Ascending aorta (tissue), 2 donors: ENCODE measurements around the gene KTN1. TPM values are rescaled to one million over a fixed set of nuclear protein-coding genes. Genes with fewer than 3 reads are reported as not detected.

Experiments used
- DNase-seq, 2 donors: peaks; one replicate each; pipeline ENCODE4 v3.0.0-alpha.2; 2019; ENCODE audit warnings: low spot score in 2 of 2
- H3K27ac ChIP-seq, 2 donors: fragments of 200-600 bp; sonication (generic); one replicate each; pipeline ENCODE4 v1.5.1; 2016 to 2017; ENCODE audit warnings: mild to moderate bottlenecking in 1 of 2
- H3K27me3 ChIP-seq: fragments of 200-600 bp; sonication (generic); one replicate; pipeline ENCODE4 v1.5.1; 2017
- H3K36me3 ChIP-seq, 2 donors: fragments of 200-600 bp; sonication (generic); one replicate each; pipeline ENCODE4 v1.5.1; 2016
- H3K4me1 ChIP-seq, 2 donors: fragments of 200-600 bp; sonication (generic); one replicate each; pipeline ENCODE4 v1.5.1; 2016 to 2017; ENCODE audit warnings: mild to moderate bottlenecking in 1 of 2
- H3K4me3 ChIP-seq, 2 donors: fragments of 200-600 bp; sonication (generic); one replicate each; pipeline ENCODE4 v1.5.1; 2016 to 2017; ENCODE audit warnings: mild to moderate bottlenecking in 1 of 2
- H3K9me3 ChIP-seq, 2 donors: fragments of 200-600 bp; sonication (generic); one replicate each; pipeline ENCODE4 v1.5.1; 2016
- CTCF ChIP-seq, 3 experiments: fragments of 200-600 bp in 2 of 3; fragments of 450-650 bp in 1 of 3; sonication (generic) in 2 of 3; IDR thresholded peaks; one replicate each; pipeline ENCODE4 v1.5.1; 2016 to 2019; ENCODE audit warnings: antibody characterized with exemption in 3 of 3, mild to moderate bottlenecking in 1 of 3, moderate library complexity in 1 of 3
- intact Hi-C: fragments of 100-400 bp; cut with DNase I; formaldehyde crosslinking; loops from one replicate; pipeline ENCODE4 v1.15.1; 2023
- total RNA-seq: library from RNA; depleted of rRNA; stranded (reverse); fragments of >200 nt; gene quantifications from one replicate; pipeline ENCODE4 v1.1.0, GENCODE V29; 2016

The KTN1 gene
- total RNA-seq, 1 donor from 2014 or later, result 36.3 TPM

GRCh38 chr14:55721353-55721752 lies 141.3 kb downstream of the KTN1 start:
- Histone ChIP-seq H3K36me3 (no peaks in the 10 kb centered on the region), H3K9me3 (no peaks in the 10 kb centered on the region), H3K27me3 (no peaks in the 10 kb centered on the region), H3K27ac (no peak overlapping the region), H3K4me3 (no peak overlapping the region), H3K4me1 (no peaks in the 10 kb centered on the region)
- no peak for TF ChIP-seq CTCF (IDR thresholded peaks at IDR 0.05)
- intact Hi-C loops, result no loop called here
- DNase-seq, result no peak

- Histone ChIP-seq H3K27me3 (no peaks in the 10 kb centered on the region), H3K9me3 (no peaks in the 10 kb centered on the region), H3K36me3 (no peaks in the 10 kb centered on the region), H3K4me1 (no peaks in the 10 kb centered on the region), H3K27ac (no peak overlapping the region), H3K4me3 (no peak overlapping the region)
- no peak for TF ChIP-seq CTCF (IDR thresholded peaks at IDR 0.05)
- no peak for DNase-seq
- intact Hi-C loops, result no loop called here
These were observed 142.0 kb downstream of the KTN1 start for GRCh38 chr14:55722054-55722453.

- intact Hi-C loops, result no loop called here
- H3K27ac ChIP-seq, result no peak overlapping the region
- no peak for TF ChIP-seq CTCF (IDR thresholded peaks at IDR 0.05)
- H3K36me3 ChIP-seq, result no peaks in the 10 kb centered on the region
- H3K9me3 ChIP-seq, result no peaks in the 10 kb centered on the region
- no peak for DNase-seq
- H3K4me3 ChIP-seq, result no peak overlapping the region
- H3K4me1 ChIP-seq, result no peaks in the 10 kb centered on the region
- H3K27me3 ChIP-seq, result no peaks in the 10 kb centered on the region
These were observed 144.7 kb downstream of the KTN1 start for GRCh38 chr14:55724736-55725135.

GRCh38 chr14:55730592-55731310 lies 150.7 kb downstream of the KTN1 start:
- TF ChIP-seq CTCF (IDR thresholded peaks at IDR 0.05), result no peak
- no peaks in the 10 kb centered on the region for H3K9me3 ChIP-seq
- intact Hi-C loops, result loop anchor here (10.0 kb wide), 1 partner anchor 114 kb away; no protein-coding TSS in a partner anchor
- no peaks in the 10 kb centered on the region for H3K27me3 ChIP-seq
- no peak for DNase-seq
- no peaks in the 10 kb centered on the region for H3K36me3 ChIP-seq
- no peaks in the 10 kb centered on the region for H3K4me1 ChIP-seq
- no peak overlapping the region for H3K4me3 ChIP-seq
- H3K27ac ChIP-seq, result no peak overlapping the region

- Histone ChIP-seq H3K27ac (no peak overlapping the region), H3K4me3 (no peak overlapping the region), H3K4me1 (no peaks in the 10 kb centered on the region), H3K36me3 (no peaks in the 10 kb centered on the region), H3K27me3 (no peaks in the 10 kb centered on the region), H3K9me3 (no peaks in the 10 kb centered on the region)
- intact Hi-C loops, result loop anchor here (10.0 kb wide), 1 partner anchor 113 kb away; no protein-coding TSS in a partner anchor
- no peak for DNase-seq
- no peak for TF ChIP-seq CTCF (IDR thresholded peaks at IDR 0.05)
These were observed 151.4 kb downstream of the KTN1 start for GRCh38 chr14:55731311-55731872.
